ENCODE results near the gene ZSCAN31.

The ZSCAN31 gene

GRCh38 chr6:28282926-28283325 is 53.0 kb downstream of the ZSCAN31 start:
- Histone ChIP-seq H3K4me2 (ENCODE audit: low read length) (no peak overlapping the region), H2BK120ac (ENCODE audit: low read depth, low read length) (no peak overlapping the region), H3K36me3 (ENCODE audit: control insufficient read depth, insufficient read depth, low read length) (peaks cover 6% of the 10 kb centered on the region), H3K56ac (ENCODE audit: low read length) (no peak overlapping the region), H3K27ac (ENCODE audit: low read depth, low read length) (no peak overlapping the region), H3K9ac (ENCODE audit: low read length) (no peak overlapping the region), H2AK5ac (ENCODE audit: low read length) (no peak overlapping the region), H4K8ac (ENCODE audit: low read depth, low read length) (no peak overlapping the region), H4K5ac (ENCODE audit: low read length) (no peak overlapping the region), H3K23ac (ENCODE audit: low read length) (no peak overlapping the region), H2BK15ac (replicated peaks; ENCODE audit: low read depth) (no peak overlapping the region), H3K79me1 (ENCODE audit: low read length) (peaks cover 2% of the 10 kb centered on the region), H3K79me2 (ENCODE audit: control insufficient read depth, insufficient read depth, low read length) (peaks cover 8% of the 10 kb centered on the region), H3K4me3 (ENCODE audit: low read length) (no peak overlapping the region), H3K4ac (ENCODE audit: low read depth, low read length) (no peak overlapping the region), H3K27me3 (ENCODE audit: insufficient read depth, low read length, poor library complexity) (no peaks in the 10 kb centered on the region), H2BK5ac (ENCODE audit: low read length) (no peak overlapping the region), H3K18ac (ENCODE audit: low read length) (no peak overlapping the region), H3K4me1 (ENCODE audit: control insufficient read depth, low read depth, low read length) (peaks cover 2% of the 10 kb centered on the region)
- no peak for DNase-seq
- WGBS (ENCODE audit: extremely low coverage, insufficient coverage, low lambda C conversion rate) = no CpG with 5 or more reads among the region's 2 CpGs

- H2BK120ac ChIP-seq (ENCODE audit: low read depth, low read length) = no peak within 1 kb of the TSS
- no peaks in the 10 kb centered on the region for H3K27me3 ChIP-seq (ENCODE audit: insufficient read depth, low read length, poor library complexity)
- H4K8ac ChIP-seq (ENCODE audit: low read depth, low read length) = no peak within 1 kb of the TSS
- H3K79me2 ChIP-seq (ENCODE audit: control insufficient read depth, insufficient read depth, low read length) = peaks cover 8% of the 10 kb centered on the region
- peaks cover 2% of the 10 kb centered on the region for H3K79me1 ChIP-seq (ENCODE audit: low read length)
- no peak within 1 kb of the TSS for H4K5ac ChIP-seq (ENCODE audit: low read length)
- peak within 1 kb of the TSS; percentile 97 for H3K56ac ChIP-seq (ENCODE audit: low read length)
- H3K4me3 ChIP-seq (ENCODE audit: low read length) = peak within 1 kb of the TSS; percentile 80
- no peak within 1 kb of the TSS for H2BK5ac ChIP-seq (ENCODE audit: low read length)
- peak within 1 kb of the TSS; percentile 78 for H3K18ac ChIP-seq (ENCODE audit: low read length)
- no CpG with 5 or more reads among the region's 50 CpGs for WGBS (ENCODE audit: extremely low coverage, insufficient coverage, low lambda C conversion rate)
- peaks cover 2% of the 10 kb centered on the region for H3K4me1 ChIP-seq (ENCODE audit: control insufficient read depth, low read depth, low read length)
- no peak within 1 kb of the TSS for H2AK5ac ChIP-seq (ENCODE audit: low read length)
- H3K36me3 ChIP-seq (ENCODE audit: control insufficient read depth, insufficient read depth, low read length) = peaks cover 4% of the 10 kb centered on the region
- H3K9ac ChIP-seq (ENCODE audit: low read length) = peak within 1 kb of the TSS; percentile 90
- H3K4ac ChIP-seq (ENCODE audit: low read depth, low read length) = peak within 1 kb of the TSS; percentile 95
- H3K23ac ChIP-seq (ENCODE audit: low read length) = no peak within 1 kb of the TSS
- DNase-seq = peak; percentile 87
- no peak within 1 kb of the TSS for H2BK15ac ChIP-seq (replicated peaks; ENCODE audit: low read depth)
- H3K4me2 ChIP-seq (ENCODE audit: low read length) = peak within 1 kb of the TSS; percentile 91
- no peak within 1 kb of the TSS for H3K27ac ChIP-seq (ENCODE audit: low read depth, low read length)
Measured at GRCh38 chr6:28281288-28282064, 54.5 kb downstream of the ZSCAN31 start, which contains the start of gene PGBD1. Gene PGBD1, plus strand, starts transcription at chr6:28281572. Its CDS starts 2,242 bp downstream, at chr6:28283814.

- Histone ChIP-seq H2BK15ac (replicated peaks; ENCODE audit: low read depth) (no peak overlapping the region), H2AK5ac (ENCODE audit: low read length) (no peak overlapping the region), H3K23ac (ENCODE audit: low read length) (no peak overlapping the region), H3K4me3 (ENCODE audit: low read length) (no peak overlapping the region), H2BK120ac (ENCODE audit: low read depth, low read length) (no peak overlapping the region), H3K4ac (ENCODE audit: low read depth, low read length) (no peak overlapping the region), H3K9ac (ENCODE audit: low read length) (peak overlapping the region; percentile 68), H3K4me1 (ENCODE audit: control insufficient read depth, low read depth, low read length) (peaks cover 2% of the 10 kb centered on the region), H3K79me2 (ENCODE audit: control insufficient read depth, insufficient read depth, low read length) (peaks cover 8% of the 10 kb centered on the region), H3K36me3 (ENCODE audit: control insufficient read depth, insufficient read depth, low read length) (peaks cover 6% of the 10 kb centered on the region), H2BK5ac (ENCODE audit: low read length) (no peak overlapping the region), H3K18ac (ENCODE audit: low read length) (no peak overlapping the region), H3K27me3 (ENCODE audit: insufficient read depth, low read length, poor library complexity) (no peaks in the 10 kb centered on the region), H4K5ac (ENCODE audit: low read length) (no peak overlapping the region), H3K4me2 (ENCODE audit: low read length) (peak overlapping the region; percentile 58), H3K56ac (ENCODE audit: low read length) (peak overlapping the region; percentile 81), H3K79me1 (ENCODE audit: low read length) (peaks cover 2% of the 10 kb centered on the region), H4K8ac (ENCODE audit: low read depth, low read length) (no peak overlapping the region), H3K27ac (ENCODE audit: low read depth, low read length) (no peak overlapping the region)
- no CpG with 5 or more reads among the region's 3 CpGs for WGBS (ENCODE audit: extremely low coverage, insufficient coverage, low lambda C conversion rate)
- DNase-seq = no peak
Measured at GRCh38 chr6:28280595-28281287, 55.2 kb downstream of the ZSCAN31 start.

GRCh38 chr6:28277746-28278145 is 58.2 kb downstream of the ZSCAN31 start:
- H4K8ac ChIP-seq (ENCODE audit: low read depth, low read length) = no peak overlapping the region
- H3K4me1 ChIP-seq (ENCODE audit: control insufficient read depth, low read depth, low read length) = peaks cover 2% of the 10 kb centered on the region
- peaks cover 2% of the 10 kb centered on the region for H3K79me1 ChIP-seq (ENCODE audit: low read length)
- no peak for DNase-seq
- no peak overlapping the region for H3K27ac ChIP-seq (ENCODE audit: low read depth, low read length)
- H3K56ac ChIP-seq (ENCODE audit: low read length) = no peak overlapping the region
- no peak overlapping the region for H4K5ac ChIP-seq (ENCODE audit: low read length)
- H3K9ac ChIP-seq (ENCODE audit: low read length) = no peak overlapping the region
- H3K27me3 ChIP-seq (ENCODE audit: insufficient read depth, low read length, poor library complexity) = no peaks in the 10 kb centered on the region
- H2AK5ac ChIP-seq (ENCODE audit: low read length) = no peak overlapping the region
- no peak overlapping the region for H3K4ac ChIP-seq (ENCODE audit: low read depth, low read length)
- no peak overlapping the region for H3K4me2 ChIP-seq (ENCODE audit: low read length)
- no CpG with 5 or more reads among the region's 3 CpGs for WGBS (ENCODE audit: extremely low coverage, insufficient coverage, low lambda C conversion rate)
- H3K36me3 ChIP-seq (ENCODE audit: control insufficient read depth, insufficient read depth, low read length) = peaks cover 2% of the 10 kb centered on the region
- H3K4me3 ChIP-seq (ENCODE audit: low read length) = no peak overlapping the region
- no peak overlapping the region for H2BK5ac ChIP-seq (ENCODE audit: low read length)
- no peak overlapping the region for H2BK120ac ChIP-seq (ENCODE audit: low read depth, low read length)
- H3K79me2 ChIP-seq (ENCODE audit: control insufficient read depth, insufficient read depth, low read length) = peaks cover 4% of the 10 kb centered on the region
- H3K18ac ChIP-seq (ENCODE audit: low read length) = no peak overlapping the region
- H3K23ac ChIP-seq (ENCODE audit: low read length) = no peak overlapping the region
- H2BK15ac ChIP-seq (replicated peaks; ENCODE audit: low read depth) = no peak overlapping the region

- Histone ChIP-seq H3K4me1 (ENCODE audit: control insufficient read depth, low read depth, low read length) (no peaks in the 10 kb centered on the region), H3K4me3 (ENCODE audit: low read length) (no peak overlapping the region), H4K5ac (ENCODE audit: low read length) (no peak overlapping the region), H2AK5ac (ENCODE audit: low read length) (no peak overlapping the region), H3K36me3 (ENCODE audit: control insufficient read depth, insufficient read depth, low read length) (peaks cover 4% of the 10 kb centered on the region), H3K79me1 (ENCODE audit: low read length) (peaks cover 2% of the 10 kb centered on the region), H3K56ac (ENCODE audit: low read length) (no peak overlapping the region), H2BK120ac (ENCODE audit: low read depth, low read length) (no peak overlapping the region), H3K9ac (ENCODE audit: low read length) (no peak overlapping the region), H3K18ac (ENCODE audit: low read length) (no peak overlapping the region), H3K4ac (ENCODE audit: low read depth, low read length) (no peak overlapping the region), H2BK15ac (replicated peaks; ENCODE audit: low read depth) (no peak overlapping the region), H3K27ac (ENCODE audit: low read depth, low read length) (no peak overlapping the region), H3K4me2 (ENCODE audit: low read length) (no peak overlapping the region), H4K8ac (ENCODE audit: low read depth, low read length) (no peak overlapping the region), H3K27me3 (ENCODE audit: insufficient read depth, low read length, poor library complexity) (no peaks in the 10 kb centered on the region), H3K79me2 (ENCODE audit: control insufficient read depth, insufficient read depth, low read length) (no peaks in the 10 kb centered on the region), H3K23ac (ENCODE audit: low read length) (no peak overlapping the region), H2BK5ac (ENCODE audit: low read length) (no peak overlapping the region)
- DNase-seq = no peak
Measured at GRCh38 chr6:28274888-28275287, 61.1 kb downstream of the ZSCAN31 start.

Data from mesendoderm (in vitro differentiated cells).